SK-N-SH (cell line): ENCODE data around the gene S100A8. TPM values are rescaled to one million over a fixed set of nuclear protein-coding genes. Genes with fewer than 3 reads are reported as not detected.
"Not testable (repeated sequence)": the region's sequence is repeated elsewhere in the genome, so short reads cannot be mapped to it uniquely, and the experiment has no call there.

Source experiments
- CTCF ChIA-PET: fragments of 300-600, 350-600 bp; formaldehyde crosslinking; extraction: SDS; loops from one replicate; lab custom pipeline; 2021; lab: Yijun Ruan, JAX
- POLR2A ChIA-PET: fragments of 350-600 bp; sonication (Branson Sonifier 250); formaldehyde crosslinking; extraction: SDS; loops from one replicate; lab custom pipeline; 2020; ENCODE audit warnings: antibody characterized with exemption, inconsistent platforms; lab: Yijun Ruan, JAX
- DNase-seq: peaks from one replicate; pipeline ENCODE4 v3.0.0; 2012
- H2AFZ ChIP-seq: fragments of 200-600 bp; sonication (generic); 2 replicates; pipeline ENCODE4 v1.8.1; 2016; ENCODE audit warnings: antibody characterized with exemption, mild to moderate bottlenecking, low read depth
- H3F3A ChIP-seq: fragments of 200-600 bp; sonication (generic); replicated peaks from 2 replicates; pipeline ENCODE3; 2016; ENCODE audit warnings: antibody characterized with exemption, mild to moderate bottlenecking; ENCODE audit not compliant: insufficient read depth
- H3K27ac ChIP-seq, 2 experiments: fragments of 200-500 bp in 1 of 2; fragments of 200-600 bp in 1 of 2; sonication (Bioruptor generic) in 1 of 2; sonication (generic), shearing (Covaris generic) in 1 of 2; 2 replicates each; pipeline versions ENCODE4 v1.5.1 to v1.6.1; 2014 to 2016; ENCODE audit warnings: low read depth in 2 of 2, inconsistent platforms in 1 of 2, low read length in 1 of 2, mild to moderate bottlenecking in 1 of 2, mixed read lengths in 1 of 2
- H3K27me3 ChIP-seq: fragments of 200-600 bp; sonication (generic), shearing (Covaris generic); 2 replicates; pipeline ENCODE4 v1.6.1; 2016; ENCODE audit warnings: mixed run types; ENCODE audit not compliant: insufficient read depth
- H3K36me3 ChIP-seq, 2 experiments: fragments of 200-500 bp in 1 of 2; fragments of 200-600 bp in 1 of 2; sonication (Bioruptor generic) in 1 of 2; sonication (generic) in 1 of 2; replicated peaks in 1 of 2; 2 replicates each; pipeline versions ENCODE3 to v1.5.1; 2014 to 2016; ENCODE audit warnings: low read length in 1 of 2, mild to moderate bottlenecking in 1 of 2; ENCODE audit not compliant: insufficient read depth in 2 of 2, control insufficient read depth in 1 of 2
- H3K4me1 ChIP-seq, 2 experiments: fragments of 200-500 bp in 1 of 2; fragments of 200-600 bp in 1 of 2; sonication (Bioruptor generic) in 1 of 2; sonication (generic), shearing (Covaris generic) in 1 of 2; 2 replicates each; pipeline versions ENCODE4 v1.5.1 to v1.6.1; 2014 to 2016; ENCODE audit warnings: low read depth in 1 of 2, low read length in 1 of 2, mixed run types in 1 of 2; ENCODE audit not compliant: insufficient read depth in 2 of 2, control insufficient read depth in 1 of 2
- H3K4me2 ChIP-seq: fragments of 200-600 bp; sonication (generic), shearing (Covaris generic); 2 replicates; pipeline ENCODE4 v1.6.1; 2017; ENCODE audit warnings: mixed run types
- H3K4me3 ChIP-seq, 2 experiments: fragments of 200-500 bp in 1 of 2; fragments of 200-600 bp in 1 of 2; sonication (Bioruptor generic) in 1 of 2; sonication (generic), shearing (Covaris generic) in 1 of 2; 2 replicates each; pipeline versions ENCODE4 v1.5.1 to v1.8.1; 2014 to 2016; ENCODE audit warnings: low read depth in 2 of 2, inconsistent platforms in 1 of 2, low read length in 1 of 2, mild to moderate bottlenecking in 1 of 2, mixed read lengths in 1 of 2, moderate library complexity in 1 of 2
- H3K79me2 ChIP-seq: fragments of 200-600 bp; sonication (generic); 2 replicates; pipeline ENCODE4 v1.8.1; 2017; ENCODE audit warnings: mild to moderate bottlenecking; ENCODE audit not compliant: insufficient read depth
- H3K9ac ChIP-seq: fragments of 200-600 bp; sonication (generic); 2 replicates; pipeline ENCODE4 v1.6.1; 2017; ENCODE audit warnings: mixed run types
- H3K9me2 ChIP-seq: fragments of 200-600 bp; sonication (generic); 2 replicates; pipeline ENCODE4 v1.6.1; 2017; ENCODE audit warnings: mixed run types
- H3K9me3 ChIP-seq: fragments of 200-600 bp; sonication (generic); 2 replicates; pipeline ENCODE4 v1.6.1; 2017; ENCODE audit warnings: mixed run types, mild to moderate bottlenecking, moderate library complexity
- H4K20me1 ChIP-seq: fragments of 200-600 bp; sonication (generic); 2 replicates; pipeline ENCODE4 v1.6.1; 2017; ENCODE audit warnings: mild to moderate bottlenecking, mixed run types; ENCODE audit not compliant: insufficient read depth
- EP300 ChIP-seq, 2 experiments: IDR thresholded peaks; 2 replicates each; pipeline versions ENCODE4 v1.4.0 to v1.6.1; 2012; ENCODE audit warnings: borderline replicate concordance in 1 of 2, low read depth in 1 of 2, low read length in 1 of 2
- FOXJ3 ChIP-seq: sonication (generic); formaldehyde crosslinking; IDR thresholded peaks from 2 replicates; pipeline ENCODE4 v1.5.1; 2020; ENCODE audit warnings: mild to moderate bottlenecking, missing genetic modification reagents
- GABPA ChIP-seq: IDR thresholded peaks from 2 replicates; pipeline ENCODE4 v1.4.0; 2012; ENCODE audit warnings: low read depth, mild to moderate bottlenecking
- GATA2 ChIP-seq: sonication (generic); formaldehyde crosslinking; IDR thresholded peaks from 2 replicates; pipeline ENCODE4 v1.5.0; 2020; ENCODE audit warnings: mild to moderate bottlenecking, missing genetic modification reagents
- MEF2A ChIP-seq: IDR thresholded peaks from 2 replicates; pipeline ENCODE4 v1.4.0; 2012; ENCODE audit warnings: low read depth, borderline replicate concordance
- MXI1 ChIP-seq: IDR thresholded peaks from 2 replicates; pipeline ENCODE4 v1.6.1; 2012; ENCODE audit warnings: mild to moderate bottlenecking, low read depth, low read length, improper control_type of control experiment
- NFIC ChIP-seq: IDR thresholded peaks from 2 replicates; pipeline ENCODE4 v1.4.0; 2012; ENCODE audit warnings: borderline replicate concordance
- RFX5 ChIP-seq: IDR thresholded peaks from 2 replicates; pipeline ENCODE4 v1.6.1; 2012; ENCODE audit warnings: mild to moderate bottlenecking, improper control_type of control experiment, low read length
- SIN3A ChIP-seq: IDR thresholded peaks from 2 replicates; pipeline ENCODE4 v1.6.1; 2012; ENCODE audit warnings: low read depth, mild to moderate bottlenecking, low read length, moderate library complexity, borderline replicate concordance
- SMC3 ChIP-seq: IDR thresholded peaks from 2 replicates; pipeline ENCODE4 v1.6.1; 2012; ENCODE audit warnings: low read depth, low read length, improper control_type of control experiment
- TCF12 ChIP-seq: IDR thresholded peaks from 2 replicates; pipeline ENCODE4 v1.4.0; 2012
- USF1 ChIP-seq: IDR thresholded peaks from 2 replicates; pipeline ENCODE4 v1.4.0; 2012; ENCODE audit warnings: low read depth, borderline replicate concordance
- YY1 ChIP-seq: IDR thresholded peaks from 2 replicates; pipeline ENCODE4 v1.4.0; 2012; ENCODE audit warnings: low read depth, mild to moderate bottlenecking
- WGBS: methylation state at CpG from one replicate; pipeline ENCODE4 v1.1.6; 2017; ENCODE audit warnings: low lambda C conversion rate; 5-methylcytosine and 5-hydroxymethylcytosine counted together
- polyA plus RNA-seq, 3 experiments: library from polyadenylated mRNA; depleted of rRNA; stranded (reverse); fragments of >200 nt; gene quantifications; 2 replicates each; pipeline ENCODE4 v1.2.3, GENCODE V29; 2012
- TF ChIP-seq, protein P1 (sequence below): fragments of 150-350 bp; IDR thresholded peaks from 2 replicates; pipeline ENCODE4 v1.6.1; 2016; ENCODE audit warnings: mild to moderate bottlenecking, low read depth, low read length
- TF ChIP-seq, protein P2 (sequence below): IDR thresholded peaks from 2 replicates; pipeline ENCODE4 v1.4.0; 2012; ENCODE audit warnings: low read depth, borderline replicate concordance
- TF ChIP-seq, protein P3 (sequence below): IDR thresholded peaks from 2 replicates; pipeline ENCODE4; 2012

The S100A8 gene
- polyA plus RNA-seq, 1 of the 3 experiments (the other 2 are of a cell fraction) = not detected

DNA sequence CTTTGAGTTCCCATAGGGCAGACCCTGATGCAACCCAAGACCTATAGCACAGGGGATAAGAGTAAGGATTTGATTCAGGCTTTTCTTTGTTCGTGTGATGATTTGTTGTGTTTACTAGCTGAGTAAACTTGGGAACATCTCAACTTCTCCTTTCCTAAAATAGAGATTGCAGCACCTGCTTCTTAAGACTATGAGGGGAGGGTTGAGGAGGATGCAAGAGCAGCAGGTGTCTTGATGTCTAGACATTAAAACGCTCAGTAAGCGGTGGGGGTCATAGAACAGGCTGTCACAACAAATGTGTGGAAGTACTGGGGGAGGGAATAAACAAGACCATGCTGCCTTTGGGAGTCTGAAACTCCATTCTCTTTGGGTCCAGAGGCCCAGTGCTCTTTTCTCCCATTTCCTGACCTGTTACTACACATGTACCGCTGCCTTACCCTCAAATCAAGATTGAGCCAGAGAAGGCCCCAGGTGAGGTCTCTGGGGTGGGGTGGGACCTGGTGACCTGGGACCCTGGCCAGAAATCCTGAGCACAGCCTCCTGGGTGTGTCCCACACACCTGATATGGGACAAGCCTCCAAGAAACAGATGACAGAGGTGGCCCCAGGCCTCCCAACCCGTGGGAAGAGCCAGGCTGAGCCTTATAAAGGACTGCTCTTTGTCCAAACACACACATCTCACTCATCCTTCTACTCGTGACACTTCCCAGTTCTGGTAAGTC, 25.1 kb upstream of the S100A8 start, which contains the start of gene S100A7A:
Gene S100A7A (plus strand): TSS at position 671 of the 721 bp plus-strand sequence. CDS start 1,563 bp downstream, outside the sequence.
- no peak within 1 kb of the TSS for H2AFZ ChIP-seq
- H3K79me2 ChIP-seq = no peaks in the 10 kb centered on the region
- no peaks in the 10 kb centered on the region for H3K9me3 ChIP-seq
- H3K27ac ChIP-seq = no peak within 1 kb of the TSS
- no peak within 1 kb of the TSS for H3K9ac ChIP-seq
- TF ChIP-seq, protein P1, sequence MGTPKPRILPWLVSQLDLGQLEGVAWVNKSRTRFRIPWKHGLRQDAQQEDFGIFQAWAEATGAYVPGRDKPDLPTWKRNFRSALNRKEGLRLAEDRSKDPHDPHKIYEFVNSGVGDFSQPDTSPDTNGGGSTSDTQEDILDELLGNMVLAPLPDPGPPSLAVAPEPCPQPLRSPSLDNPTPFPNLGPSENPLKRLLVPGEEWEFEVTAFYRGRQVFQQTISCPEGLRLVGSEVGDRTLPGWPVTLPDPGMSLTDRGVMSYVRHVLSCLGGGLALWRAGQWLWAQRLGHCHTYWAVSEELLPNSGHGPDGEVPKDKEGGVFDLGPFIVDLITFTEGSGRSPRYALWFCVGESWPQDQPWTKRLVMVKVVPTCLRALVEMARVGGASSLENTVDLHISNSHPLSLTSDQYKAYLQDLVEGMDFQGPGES = no peak
- TF ChIP-seq EP300 (IDR thresholded peaks at IDR 0.05; ENCODE audit: borderline replicate concordance in 1 of 2, low read depth in 1 of 2, low read length in 1 of 2) (no peak), RFX5 (no peak), TCF12 (no peak), MXI1 (no peak), MEF2A (no peak), GATA2 (no peak), FOXJ3 (CRISPR knock-in tag) (no peak), GABPA (no peak), SMC3 (no peak), USF1 (no peak), SIN3A (no peak), NFIC (no peak), YY1 (no peak)
- TF ChIP-seq, protein P2, sequence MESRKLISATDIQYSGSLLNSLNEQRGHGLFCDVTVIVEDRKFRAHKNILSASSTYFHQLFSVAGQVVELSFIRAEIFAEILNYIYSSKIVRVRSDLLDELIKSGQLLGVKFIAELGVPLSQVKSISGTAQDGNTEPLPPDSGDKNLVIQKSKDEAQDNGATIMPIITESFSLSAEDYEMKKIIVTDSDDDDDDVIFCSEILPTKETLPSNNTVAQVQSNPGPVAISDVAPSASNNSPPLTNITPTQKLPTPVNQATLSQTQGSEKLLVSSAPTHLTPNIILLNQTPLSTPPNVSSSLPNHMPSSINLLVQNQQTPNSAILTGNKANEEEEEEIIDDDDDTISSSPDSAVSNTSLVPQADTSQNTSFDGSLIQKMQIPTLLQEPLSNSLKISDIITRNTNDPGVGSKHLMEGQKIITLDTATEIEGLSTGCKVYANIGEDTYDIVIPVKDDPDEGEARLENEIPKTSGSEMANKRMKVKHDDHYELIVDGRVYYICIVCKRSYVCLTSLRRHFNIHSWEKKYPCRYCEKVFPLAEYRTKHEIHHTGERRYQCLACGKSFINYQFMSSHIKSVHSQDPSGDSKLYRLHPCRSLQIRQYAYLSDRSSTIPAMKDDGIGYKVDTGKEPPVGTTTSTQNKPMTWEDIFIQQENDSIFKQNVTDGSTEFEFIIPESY = no peak
- TF ChIP-seq, protein P3, sequence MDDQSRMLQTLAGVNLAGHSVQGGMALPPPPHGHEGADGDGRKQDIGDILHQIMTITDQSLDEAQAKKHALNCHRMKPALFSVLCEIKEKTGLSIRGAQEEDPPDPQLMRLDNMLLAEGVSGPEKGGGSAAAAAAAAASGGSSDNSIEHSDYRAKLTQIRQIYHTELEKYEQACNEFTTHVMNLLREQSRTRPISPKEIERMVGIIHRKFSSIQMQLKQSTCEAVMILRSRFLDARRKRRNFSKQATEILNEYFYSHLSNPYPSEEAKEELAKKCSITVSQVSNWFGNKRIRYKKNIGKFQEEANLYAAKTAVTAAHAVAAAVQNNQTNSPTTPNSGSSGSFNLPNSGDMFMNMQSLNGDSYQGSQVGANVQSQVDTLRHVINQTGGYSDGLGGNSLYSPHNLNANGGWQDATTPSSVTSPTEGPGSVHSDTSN = no peak
- TF ChIP-seq, all 33 proteins: peak for 0
- 6% methylated on average over 6 of the region's 6 CpGs for WGBS
- Histone ChIP-seq H3K4me1 (no peaks in the 10 kb centered on the region), H3K4me2 (no peak within 1 kb of the TSS), H4K20me1 (no peaks in the 10 kb centered on the region), H3K4me3 (no peak within 1 kb of the TSS), H3K9me2 (no peaks in the 10 kb centered on the region), H3K36me3 (no peaks in the 10 kb centered on the region), H3F3A (no peaks in the 10 kb centered on the region), H3K27me3 (no peaks in the 10 kb centered on the region)
- ChIA-PET CTCF (no interaction called here), POLR2A (no interaction called here)
- DNase-seq = no peak

DNA sequence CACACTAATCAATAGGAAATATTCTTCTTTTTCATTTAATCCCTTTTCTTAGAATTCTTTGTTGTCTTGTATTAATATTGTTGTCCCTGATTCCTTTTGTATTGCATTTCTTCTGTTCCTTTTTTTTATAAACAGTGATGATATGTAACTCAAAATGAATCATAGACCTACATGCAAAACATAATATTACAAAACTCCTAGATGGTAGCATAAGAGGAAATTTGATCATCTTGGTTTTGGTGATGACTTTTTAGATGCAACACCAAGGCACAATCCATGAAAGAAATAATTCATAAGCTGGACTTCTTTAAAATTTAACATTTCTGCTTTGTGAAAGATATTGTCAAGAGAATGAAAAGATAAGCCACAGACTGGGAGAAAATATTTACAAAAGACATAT, 23.1 kb upstream of the S100A8 start:
- POLR2A ChIA-PET, H3K27ac ChIP-seq, DNase-seq, H3K79me2 ChIP-seq, H3K36me3 ChIP-seq, H3K4me2 ChIP-seq, H3K4me3 ChIP-seq, H3K4me1 ChIP-seq, H3K9me3 ChIP-seq, H3K9ac ChIP-seq, H3K27me3 ChIP-seq, H3F3A ChIP-seq, H2AFZ ChIP-seq, H4K20me1 ChIP-seq, H3K9me2 ChIP-seq, CTCF ChIA-PET: not testable (repeated sequence)

DNA sequence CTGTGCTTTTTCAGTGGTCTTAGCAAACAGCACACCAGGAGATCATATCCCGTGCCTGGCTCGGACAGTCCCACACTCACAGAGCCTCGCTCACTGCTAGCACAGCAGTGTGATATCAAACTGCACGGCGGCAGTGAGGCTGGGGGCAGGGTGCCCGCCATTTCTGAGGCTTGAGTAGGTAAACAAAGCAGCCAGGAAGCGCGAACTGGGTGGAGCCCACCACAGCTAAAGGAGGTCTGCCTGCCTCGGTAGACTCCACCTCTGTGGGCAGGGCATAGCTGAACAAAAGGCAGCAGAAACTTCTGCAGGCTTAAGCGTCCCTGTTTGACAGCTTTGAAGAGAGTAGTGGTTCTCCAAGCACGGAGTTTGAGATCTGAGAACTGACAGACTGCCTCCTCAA, 16.4 kb upstream of the S100A8 start:
- POLR2A ChIA-PET, CTCF ChIA-PET, DNase-seq: not testable (repeated sequence)

More for the DNA sequence above, 16.4 kb upstream of the S100A8 start:
- H3K4me2 ChIP-seq, H4K20me1 ChIP-seq, H3F3A ChIP-seq, H2AFZ ChIP-seq, H3K27me3 ChIP-seq, H3K9me3 ChIP-seq, H3K4me3 ChIP-seq, H3K27ac ChIP-seq, H3K9ac ChIP-seq, H3K9me2 ChIP-seq, H3K36me3 ChIP-seq, H3K4me1 ChIP-seq, H3K79me2 ChIP-seq: not testable (repeated sequence)
- 0% methylated on average over 9 of the region's 11 CpGs for WGBS
